NCI-H2081 treated with DMSO at 0.1 percent for 48 hours (cell line): Measurements from ENCODE around the gene DIP2A.
"Not testable (repeated sequence)": the region's sequence is repeated elsewhere in the genome, so short reads cannot be mapped to it uniquely, and the experiment has no call there.

Source experiments
- DNase-seq: peaks from one replicate; lab custom pipeline; 2025; lab: John Stamatoyannopoulos, UW

Gene DIP2A

DNA sequence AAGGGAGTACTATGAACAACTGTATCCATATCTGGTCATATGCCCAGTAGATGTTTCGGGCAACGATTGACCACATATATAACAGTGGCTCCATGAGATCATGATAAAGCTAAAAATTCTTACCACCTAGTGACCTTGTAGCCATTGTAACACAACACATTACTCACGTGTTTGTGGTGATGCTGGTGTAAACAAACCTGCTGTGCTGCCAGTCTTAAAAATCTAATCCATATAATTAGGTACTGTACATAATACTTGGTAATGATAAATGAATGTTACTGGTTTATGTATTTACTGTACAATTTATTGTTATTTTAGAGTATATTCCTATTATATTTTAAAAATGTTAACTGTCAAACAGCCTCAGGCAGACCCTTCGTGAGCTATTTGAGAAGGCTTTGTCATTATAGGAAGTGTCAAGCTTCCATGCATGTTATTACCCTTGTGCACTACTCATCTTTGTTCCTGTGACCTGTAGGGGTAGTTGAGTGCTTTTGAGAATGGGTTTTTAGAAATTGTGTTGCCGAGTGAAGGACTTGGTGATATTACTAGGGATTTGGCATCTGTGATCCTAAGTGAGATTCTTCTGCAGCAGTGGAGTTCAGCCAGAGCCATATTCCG, 23.6 kb downstream of the DIP2A start:
- peak; percentile 7 for DNase-seq

DNA sequence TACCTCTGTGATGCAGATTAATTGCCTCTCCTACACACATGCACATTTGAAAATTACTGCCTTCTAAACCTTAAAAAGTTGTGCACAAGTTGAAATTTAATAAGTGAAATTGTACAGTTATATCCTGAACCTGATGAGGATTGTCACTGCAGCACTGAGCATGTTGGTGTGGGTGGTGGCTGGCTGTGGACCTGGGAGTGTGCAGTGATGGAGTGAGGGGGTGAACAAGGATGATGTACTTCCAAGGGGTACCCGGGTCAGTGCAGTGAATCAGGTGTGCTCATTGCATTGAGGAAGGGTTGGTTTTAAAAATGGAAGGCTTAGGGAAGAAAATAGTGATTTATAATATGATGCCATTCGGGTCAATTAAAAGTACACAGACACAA, 24.1 kb downstream of the DIP2A start:
- DNase-seq = no peak

DNA sequence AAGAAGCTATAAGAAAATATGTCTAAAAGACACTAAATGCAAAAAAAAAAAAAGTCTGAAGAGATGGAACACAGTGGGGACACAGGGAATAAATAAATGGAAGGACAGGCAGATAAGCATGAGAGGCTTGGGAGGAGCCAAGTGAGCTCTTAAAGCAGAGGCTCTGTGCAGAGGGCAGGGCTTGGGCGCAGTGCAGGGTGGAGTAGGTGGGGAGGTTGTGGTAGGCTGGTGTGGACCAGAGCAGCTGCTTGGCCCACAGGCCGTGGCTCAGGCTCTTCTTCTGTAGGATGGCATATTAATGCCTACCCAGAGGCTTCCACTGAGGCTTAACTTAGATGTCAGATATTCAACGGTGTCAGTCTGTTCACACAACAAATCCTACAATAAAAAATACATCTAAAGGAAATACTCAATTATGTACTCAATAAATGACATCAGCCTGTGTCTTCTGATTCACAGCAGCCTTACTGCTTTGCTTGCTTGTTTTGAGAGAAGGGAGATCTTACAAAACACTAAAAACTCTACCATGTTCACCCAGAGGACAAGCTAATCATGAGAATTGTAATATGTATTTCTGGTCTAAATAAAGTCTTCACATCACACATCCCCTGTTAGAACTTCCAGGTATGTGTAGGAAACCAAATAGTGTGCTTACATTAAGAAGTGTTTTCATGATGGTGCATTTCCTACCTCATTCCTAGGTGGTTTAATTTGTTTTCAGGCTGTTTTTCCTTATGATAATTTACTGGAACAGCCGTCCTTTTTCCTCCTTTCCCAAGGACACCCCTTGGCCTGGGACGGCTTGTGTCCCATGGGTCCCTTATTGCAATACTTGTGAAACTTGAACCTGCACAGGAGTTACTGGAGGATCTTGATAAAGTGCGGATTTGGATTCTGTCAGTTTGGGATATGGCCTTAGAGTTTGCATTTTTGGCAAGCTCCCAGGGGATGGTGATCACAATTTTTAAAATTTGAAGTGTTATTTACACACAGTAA, 24.9 kb downstream of the DIP2A start:
- DNase-seq = no peak

DNA sequence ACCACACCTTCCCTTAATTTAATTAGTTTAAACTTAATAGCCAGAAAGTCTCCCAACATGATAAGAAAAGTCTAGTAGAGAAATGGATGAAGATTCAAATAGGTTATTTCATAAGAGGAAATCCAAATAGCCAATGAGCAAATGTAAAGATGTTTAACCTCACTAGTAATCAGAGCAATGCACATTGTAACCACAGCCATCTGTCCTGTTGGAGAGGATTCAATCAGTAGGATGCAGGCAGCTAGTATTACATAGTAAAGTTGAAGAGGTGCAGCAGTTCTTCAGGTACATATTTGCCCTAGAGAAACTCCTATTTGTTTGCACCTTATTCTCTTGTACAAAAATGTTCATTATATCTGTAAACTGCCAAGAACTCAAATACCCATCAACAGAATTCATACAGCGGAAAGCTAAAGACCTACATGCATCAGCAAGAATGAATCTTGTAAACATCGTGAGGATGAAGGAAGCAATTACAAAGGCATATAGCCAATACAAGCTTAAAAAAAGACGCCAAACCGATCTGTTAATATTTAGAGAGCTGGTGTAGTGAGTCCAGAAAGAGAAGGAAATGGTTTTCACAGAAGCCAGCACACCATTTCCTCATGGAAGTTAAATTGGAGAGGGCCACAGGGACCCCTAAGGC, 27.9 kb downstream of the DIP2A start:
- DNase-seq = no peak

DNA sequence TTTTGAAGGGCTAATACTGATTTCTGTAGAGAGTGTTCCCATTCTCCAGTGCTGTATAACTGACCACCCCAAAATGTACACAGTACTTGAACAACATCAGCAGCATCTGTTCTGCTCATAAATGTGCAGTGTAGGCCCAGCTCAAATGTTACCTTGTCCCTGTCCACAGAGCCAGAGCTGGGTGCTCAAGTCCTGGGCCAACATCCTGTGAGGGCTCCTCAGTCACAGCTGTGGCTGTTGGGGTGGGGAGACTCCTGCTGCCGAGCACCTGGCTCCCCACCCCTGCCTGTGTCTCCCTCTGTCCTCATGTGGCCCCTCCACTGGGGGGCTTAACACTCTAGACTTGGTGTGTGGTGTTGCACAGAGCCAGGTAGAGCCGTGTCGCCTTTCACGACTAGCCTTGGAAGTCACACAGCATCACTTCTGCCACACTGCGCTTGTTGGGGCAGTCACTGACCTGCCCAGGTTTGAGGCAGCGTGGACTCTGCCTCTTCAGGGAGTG, 30.5 kb downstream of the DIP2A start:
- no peak for DNase-seq

DNA sequence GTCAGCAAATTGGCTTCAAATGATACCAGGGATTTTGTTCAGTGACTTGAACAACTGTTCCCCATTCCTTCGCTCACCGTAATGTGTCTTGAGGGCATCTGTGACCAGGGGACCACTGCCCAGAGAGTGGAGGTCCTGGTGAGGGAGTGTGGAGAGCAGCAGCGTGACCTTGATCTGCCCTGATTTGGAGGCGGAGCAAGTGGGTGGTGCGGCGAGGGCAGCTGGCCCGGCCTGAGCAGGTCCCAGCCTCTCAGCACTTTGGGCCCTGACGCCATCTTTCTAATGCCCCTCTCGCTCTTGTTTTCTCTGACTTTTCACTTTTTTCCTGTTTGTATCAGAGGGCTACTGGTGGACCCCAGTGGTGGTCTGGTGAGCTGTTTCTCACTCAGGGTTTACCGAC, 31.1 kb downstream of the DIP2A start:
- DNase-seq = no peak

DNA sequence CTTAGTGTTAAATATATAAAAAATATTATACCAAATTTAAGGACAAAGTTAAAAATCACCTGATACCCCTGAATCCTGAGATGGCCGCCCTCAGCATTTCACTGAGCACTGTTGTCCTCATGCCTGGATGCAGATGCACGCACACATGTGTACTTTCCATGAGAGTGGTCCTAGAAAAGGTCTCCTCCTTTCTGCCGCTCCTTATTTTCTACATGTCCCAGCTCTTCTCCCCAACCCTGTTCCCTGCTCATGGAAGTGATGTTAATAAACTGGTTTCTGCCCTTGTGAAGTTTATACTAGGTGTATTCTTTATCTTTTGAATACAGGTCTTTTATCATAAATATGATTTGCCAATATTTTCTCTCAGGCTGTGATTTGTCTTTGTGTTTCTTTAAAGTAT, 32.9 kb downstream of the DIP2A start:
- DNase-seq = no peak

DNA sequence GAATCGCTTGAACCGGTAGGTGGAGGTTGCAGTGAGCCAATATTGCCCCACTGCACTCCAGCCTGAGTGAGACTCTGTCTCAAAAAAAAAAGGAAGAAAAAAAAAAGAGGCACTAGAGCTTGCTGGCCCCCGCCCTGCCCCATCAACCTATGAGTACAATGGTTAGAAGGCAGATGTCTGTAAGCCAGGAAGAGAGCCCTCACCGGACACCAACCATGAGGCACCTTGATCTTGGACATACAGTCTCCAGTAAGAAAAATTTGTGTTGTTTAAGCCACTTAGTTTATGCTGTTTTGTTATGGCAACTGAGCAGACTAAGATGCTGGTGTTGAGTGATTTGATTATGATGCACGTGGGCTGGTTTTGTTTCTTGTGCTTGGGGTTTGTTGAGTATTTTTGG, 34.2 kb downstream of the DIP2A start:
- DNase-seq = no peak

DNA sequence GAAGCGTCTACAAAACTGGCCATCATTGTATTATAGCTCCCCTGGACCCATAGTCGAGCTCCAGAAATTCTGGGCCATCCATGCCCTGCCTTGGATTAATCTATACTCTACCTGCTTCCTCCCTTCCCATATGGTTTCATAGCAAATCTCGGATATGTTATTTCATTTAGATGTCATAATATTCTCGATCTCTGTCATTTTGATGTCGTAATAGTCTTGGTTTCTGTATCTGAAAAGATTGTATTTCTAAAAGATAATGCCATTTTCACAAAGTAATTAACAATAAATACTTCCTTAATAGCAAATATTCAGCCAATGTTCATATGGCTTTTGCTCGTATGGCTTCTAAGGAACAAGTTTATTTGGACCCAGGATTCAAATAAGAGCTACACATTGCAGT, 35.1 kb downstream of the DIP2A start:
- DNase-seq = no peak

DNA sequence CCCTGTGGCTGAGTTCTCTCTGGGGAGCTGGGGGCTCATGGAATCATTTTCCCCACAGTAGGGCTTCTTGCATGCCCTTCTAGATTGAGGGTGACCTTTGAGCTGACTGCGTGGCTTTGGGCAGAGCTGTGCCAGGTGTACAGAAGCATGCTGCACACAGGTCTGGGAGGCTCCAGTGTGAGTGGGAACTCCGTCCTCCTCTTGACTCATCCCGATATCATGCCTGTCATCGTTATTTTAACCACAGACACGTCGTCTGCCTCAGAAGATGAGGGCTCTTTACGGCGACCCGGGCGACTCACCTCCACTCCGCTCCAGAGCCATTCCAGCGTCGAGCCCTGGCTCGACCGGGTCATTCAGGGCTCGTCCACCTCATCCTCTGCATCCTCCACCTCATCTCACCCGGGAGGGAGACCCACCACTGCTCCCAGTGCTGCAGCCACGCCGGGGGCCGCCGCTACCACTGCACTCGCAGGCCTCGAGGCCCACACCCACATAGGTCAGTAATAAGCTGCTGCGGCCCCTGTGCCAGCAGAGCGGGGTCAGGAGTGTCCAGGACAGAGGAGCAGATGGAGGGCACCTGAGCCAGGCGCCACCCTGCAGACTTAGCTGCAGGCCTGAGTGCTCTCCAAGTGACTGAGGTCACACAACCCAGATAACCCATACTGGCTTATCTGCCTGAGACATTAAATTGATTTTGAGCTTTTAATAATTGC, 39.8 kb downstream of the DIP2A start:
- DNase-seq = no peak

DNA sequence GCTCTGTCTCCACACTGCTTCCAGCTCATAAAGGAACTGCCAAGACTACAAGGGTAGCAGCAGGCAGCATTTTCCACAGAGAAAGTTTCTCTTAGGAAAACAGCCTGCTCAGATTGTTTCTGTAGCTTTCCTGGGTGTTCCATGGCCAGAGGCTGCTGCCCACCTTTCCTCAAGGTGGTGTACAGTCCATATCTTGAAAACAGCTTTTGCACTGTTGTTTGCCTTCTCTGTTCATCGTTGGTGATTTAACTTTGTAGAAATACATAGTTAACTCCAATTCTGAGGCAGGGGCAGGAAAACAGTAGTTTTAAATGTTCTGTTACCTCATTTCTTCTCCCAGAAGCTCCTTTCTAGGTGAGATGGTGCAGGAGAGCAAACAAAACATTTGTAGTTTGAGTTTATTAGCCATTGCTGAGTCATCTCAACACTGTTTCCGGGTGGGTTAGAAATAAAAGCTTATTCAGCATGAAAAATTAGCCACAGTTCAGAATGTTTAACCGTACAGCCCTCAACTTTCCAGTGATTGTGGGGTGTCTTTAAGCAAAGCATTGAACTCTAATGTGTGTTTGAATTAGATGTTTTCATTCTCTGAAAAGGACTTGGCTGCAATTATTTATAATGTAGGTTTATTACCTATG, 41.7 kb downstream of the DIP2A start:
- DNase-seq = no peak

DNA sequence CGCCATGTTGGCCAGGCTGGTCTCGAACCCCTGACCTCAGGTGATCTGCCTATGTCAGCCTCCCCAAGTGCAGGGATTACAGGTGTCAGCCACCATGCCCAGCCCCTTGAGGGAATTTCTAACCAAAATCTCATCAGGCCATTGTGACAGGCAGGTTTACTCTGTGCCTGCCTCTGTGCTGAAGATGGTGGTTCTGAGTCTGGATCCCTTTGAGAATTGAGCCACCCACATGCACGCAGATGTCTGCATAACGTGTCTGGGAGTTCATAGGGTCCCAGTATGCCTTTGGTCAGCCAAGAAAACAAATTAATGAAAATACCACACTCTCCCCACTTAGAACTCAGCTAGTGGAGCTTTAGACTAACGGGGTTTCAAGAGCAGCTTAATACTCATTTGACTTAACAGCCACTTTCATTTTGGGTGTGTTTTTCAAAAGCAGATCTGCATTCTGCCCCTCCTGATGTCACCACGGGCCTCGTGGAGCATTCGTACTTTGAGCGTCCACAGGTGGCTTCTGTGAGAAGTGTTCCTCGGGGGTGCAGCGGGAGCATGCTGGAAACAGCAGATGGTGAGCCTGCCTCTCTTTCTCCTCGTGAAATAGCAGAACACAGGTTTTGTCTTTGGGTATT, 45.3 kb downstream of the DIP2A start:
- no peak for DNase-seq

DNA sequence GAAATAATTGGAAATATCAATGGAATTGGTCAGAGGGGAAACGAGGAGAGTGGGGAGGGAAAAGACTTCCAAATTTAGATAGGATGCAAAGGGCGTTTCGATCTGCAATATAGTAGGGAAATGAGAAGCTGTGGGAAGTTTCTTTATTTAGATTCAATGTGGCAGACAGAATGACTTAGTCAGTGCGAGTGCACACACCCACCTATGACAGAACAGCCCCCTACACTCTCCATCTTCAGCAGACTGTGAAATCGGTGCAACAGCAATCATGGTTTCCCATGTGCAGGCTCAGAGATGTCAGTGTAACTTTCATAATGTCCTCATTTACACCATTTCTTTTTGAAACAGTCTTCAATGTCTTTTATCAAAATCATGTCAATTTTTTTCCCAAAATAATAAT, 46.0 kb downstream of the DIP2A start:
- no peak for DNase-seq

DNA sequence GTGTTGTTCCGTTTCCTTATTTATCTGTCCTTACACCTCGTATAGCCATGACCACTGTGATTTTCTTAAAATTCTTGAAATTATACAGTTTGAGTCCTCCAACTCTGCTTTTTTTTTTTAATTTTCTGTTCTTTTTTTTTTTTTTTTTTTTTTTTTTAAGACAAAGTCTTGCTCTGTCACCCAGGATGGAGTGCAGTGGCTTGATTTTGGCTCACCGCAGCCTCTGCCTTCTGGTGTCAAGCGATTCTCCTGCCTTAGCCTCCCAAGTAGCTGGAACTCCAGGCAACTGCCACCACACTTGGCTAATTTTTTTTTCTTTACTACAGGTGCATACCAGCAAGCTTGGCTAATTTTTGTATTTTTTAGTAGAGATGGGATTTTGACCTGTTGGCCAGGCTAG, 48.9 kb downstream of the DIP2A start:
- DNase-seq = no peak

DNA sequence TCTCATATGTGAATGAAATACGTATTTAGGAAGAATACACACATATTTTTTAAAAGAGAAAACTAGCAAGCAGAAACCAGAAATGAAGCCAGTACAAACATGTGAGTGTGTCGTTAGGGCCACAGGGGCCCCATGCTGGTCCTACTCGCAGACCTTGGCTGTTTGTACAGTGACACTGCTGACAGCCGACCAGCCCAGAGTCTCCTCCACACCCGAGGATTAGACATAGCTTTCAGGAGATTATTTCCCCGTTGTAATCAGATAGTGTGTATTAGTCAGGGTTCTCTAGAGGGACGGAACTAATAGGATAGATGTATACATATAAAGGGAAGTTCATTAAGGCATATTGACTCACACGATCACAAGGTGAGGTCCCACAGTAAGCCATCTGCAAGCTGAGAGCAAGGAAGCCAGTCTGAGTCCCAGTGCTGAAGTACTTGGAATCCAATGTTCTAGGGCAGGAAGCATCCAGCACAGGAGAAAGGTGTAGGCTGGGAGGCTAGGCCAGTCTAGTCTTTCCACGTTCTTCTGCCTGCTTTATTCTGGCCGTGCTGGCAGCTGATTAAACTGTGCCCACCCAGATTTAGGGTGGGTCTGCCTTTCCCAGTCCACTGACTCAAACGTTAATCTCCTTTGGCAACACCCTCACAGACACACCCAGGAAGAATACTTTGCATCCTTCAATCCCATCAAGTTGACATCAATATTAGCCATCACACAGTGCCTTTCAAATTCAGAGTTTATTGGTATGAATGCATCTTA, 51.2 kb downstream of the DIP2A start:
- peak; percentile 42 for DNase-seq

DNA sequence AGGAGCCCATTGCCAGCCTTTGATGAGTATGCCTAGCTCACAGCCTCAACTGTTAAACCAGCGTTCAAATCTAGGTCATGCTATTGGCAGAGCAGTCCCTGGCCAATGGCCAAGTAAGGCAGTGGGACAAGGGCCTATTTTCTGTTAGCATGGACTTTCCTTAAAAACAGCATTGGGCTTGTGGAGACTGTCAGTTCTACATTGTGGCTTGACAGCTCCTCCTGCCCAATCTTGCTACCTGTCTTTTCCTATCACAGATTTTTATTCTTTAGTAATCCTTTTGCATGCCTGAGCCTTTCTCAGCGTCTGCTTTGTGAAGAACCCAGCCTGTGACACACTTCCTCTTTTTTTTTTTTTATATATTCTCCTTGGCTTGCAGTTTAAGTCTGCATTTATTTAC, 56.4 kb downstream of the DIP2A start:
- no peak for DNase-seq

DNA sequence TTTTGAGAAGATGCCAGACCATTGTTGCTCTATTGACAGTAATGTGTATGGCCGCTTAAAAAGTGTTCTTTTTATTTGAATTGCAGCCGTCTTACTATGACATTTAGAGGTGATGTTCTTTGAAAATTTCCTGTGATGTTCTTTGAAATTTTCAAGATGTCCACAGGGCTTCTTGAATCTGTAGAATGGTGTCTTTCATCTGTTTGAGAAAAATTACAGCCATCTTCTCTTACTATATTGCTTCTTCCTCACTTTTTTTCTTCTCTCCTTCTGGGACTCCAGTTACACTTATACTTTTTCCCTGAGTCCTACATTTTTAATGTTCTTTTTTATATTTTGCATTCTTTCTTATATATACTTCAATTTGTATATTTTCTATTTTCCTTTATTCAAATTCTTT, 57.4 kb downstream of the DIP2A start:
- DNase-seq = no peak

DNA sequence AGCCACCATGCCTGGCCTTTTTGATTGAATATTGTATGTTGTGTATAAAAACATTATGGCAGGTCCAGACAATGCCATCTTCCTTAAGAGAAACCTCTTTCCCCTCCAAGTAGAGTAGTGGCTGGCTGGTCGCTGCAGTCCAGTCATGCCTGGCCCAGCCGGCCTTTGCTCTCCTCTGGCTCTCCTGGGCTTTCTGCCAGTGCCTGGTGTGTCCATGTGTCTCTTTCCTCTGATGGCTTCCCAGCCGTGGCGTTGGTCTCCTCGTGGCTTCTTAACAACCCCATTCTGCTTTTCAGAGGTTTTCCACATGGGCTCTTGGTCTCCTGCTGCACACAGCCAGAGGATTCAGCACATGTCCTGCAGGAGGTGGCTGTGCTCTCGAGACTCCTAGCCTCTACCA, 58.7 kb downstream of the DIP2A start:
- no peak for DNase-seq

DNA sequence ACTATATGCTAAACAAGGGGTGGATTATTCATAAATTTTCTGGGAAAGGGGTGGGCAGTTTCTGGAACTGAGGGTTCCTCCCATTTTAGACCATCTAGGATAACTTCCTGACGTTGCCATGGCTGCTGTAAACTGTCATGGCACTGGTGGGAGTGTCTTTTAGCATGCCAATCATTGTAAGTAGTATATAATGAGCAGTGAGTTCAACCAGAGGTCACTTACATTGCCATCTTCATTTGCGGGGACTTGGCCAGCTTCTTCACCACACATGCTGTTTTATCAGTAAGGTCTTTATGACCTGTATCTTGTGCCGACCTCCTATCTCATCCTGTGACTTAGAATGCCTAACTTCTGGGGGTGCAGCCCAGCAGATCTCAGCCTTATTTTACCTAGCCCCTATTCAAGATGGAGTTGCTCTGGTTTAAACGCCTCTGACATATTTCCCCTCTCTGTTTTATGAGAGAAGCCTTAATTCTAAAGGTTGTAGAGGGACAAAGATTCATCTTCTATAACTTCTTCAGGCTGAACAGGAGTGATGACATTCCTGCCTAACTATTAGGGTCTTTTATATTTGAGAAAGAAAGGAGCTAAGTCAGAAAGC, 60.4 kb downstream of the DIP2A start:
- no peak for DNase-seq

DNA sequence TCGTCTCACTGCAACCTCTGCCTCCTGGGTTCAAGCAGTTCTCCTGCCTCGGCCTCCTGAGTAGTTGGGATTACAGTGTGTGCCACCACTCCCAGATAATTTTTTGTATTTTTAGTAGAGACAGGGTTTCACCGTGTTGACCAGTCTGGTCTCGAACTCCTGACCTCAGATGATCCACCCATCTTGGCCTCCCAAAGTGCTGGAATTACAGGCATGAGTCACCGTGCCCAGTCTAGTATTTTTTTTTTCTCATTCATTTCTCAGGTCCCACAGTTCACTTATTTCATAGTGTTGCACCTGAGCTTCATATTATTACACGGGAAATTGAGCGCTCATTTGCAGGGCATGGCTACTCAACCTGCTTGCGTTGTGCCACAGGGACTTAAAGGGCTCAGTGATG, 68.7 kb downstream of the DIP2A start:
- not testable (repeated sequence) for DNase-seq
